ENCODE results near the gene AUTS2. TPM values are rescaled to one million over a fixed set of nuclear protein-coding genes. Genes with fewer than 3 reads are reported as not detected.
"Not testable (repeated sequence)": the region's sequence is repeated elsewhere in the genome, so short reads cannot be mapped to it uniquely, and the experiment has no call there.

The AUTS2 gene
- polyA plus RNA-seq, 5 donors: 85.0 to 114 (median 97.6) TPM

DNA sequence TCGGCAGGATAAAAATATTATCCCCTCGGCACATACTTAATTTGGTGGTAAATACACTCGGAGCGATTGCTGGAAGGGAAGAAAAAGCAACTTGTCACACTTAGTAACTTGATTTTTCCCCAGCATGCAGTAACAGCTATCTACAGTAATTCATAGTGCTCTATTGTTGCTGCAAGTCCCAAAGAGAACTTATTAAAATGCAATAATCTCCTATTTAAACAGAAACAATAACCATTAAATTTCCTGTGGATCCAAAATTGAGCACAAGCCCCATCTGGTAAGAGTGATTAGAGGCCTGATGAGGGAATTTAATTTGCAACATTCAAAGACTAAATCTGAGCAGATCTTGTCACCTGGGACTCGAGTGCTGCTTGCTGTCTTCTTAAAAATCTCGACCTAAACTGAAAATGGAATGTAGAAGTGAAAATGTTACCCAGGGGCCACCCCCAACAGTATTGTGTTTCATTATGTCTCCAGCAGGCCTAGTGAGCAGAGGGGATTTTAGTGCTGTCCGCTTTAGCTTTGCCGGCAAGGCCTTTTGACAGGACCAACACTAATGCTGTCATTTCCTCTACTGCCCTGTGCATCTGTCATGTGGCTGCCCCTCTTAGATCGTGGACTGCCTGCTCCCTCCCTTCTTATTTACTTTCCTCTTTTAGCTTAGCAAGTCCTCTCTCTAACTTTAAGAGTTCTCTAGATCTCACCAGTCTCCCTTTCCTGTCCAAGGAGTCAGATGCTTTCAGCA is 639.7 kb downstream of the AUTS2 start:
- DNase-seq: peak; percentile 1 to 6

DNA sequence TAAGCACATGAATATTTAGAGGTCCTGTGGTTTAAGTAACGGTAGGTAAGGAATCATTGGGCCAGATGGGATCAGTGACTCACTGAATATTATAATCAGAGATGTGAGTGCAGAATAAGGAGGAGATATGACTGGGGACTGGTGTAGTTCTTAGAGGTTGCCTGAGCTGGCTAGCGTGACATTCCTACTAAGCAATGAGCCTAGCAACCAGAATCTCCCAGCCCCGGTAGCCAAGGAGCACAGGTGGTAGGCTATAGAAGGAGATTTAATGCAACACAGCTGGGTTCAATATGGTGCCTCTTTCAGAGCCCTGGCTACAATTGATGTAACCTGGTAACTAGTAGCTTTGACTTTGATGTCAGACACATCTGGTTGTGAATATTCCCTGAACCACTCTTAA is 641.6 kb downstream of the AUTS2 start:
- DNase-seq: no peak

DNA sequence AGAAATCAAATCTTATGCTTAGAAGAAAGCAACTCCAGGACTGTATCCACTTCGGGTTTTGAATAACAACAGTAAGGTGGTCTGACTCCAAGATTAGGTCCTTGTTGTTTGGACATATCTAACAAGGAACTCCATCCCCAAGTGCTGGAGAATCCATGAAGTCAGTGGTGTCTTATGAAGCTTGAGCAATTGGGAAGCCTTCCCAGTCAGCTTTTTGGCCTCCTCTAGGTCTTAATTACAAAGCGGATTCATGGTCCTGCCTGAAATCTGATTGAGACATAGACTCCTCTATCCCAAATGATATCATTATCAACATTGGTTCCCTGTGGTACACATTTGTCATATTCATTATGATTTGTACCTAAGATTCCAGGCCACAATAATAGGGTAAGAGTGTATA is 642.6 kb downstream of the AUTS2 start:
- DNase-seq: no peak

GRCh38 chr7:70241536-70242175 is 643.4 kb downstream of the AUTS2 start:
- no peak for DNase-seq

DNA sequence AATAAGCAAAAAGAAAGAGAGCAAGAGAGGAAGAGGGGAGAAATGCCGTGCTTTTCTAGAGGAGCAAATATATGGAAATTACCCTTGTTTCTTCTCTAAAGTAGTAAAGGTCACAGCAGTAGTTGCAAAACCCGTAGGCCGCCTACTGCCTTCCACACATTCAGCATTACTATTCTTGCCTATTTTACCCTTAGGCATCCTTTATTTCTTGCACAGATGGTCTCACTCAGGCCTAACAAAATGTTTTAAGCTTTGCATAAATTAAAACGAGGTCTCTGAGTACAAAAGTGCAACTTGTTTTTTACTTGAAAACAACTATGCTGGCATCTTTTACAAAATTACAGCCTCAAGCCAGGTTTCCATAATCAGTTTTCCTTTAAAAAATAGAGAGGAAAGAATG is 644.6 kb downstream of the AUTS2 start:
- DNase-seq: no peak

DNA sequence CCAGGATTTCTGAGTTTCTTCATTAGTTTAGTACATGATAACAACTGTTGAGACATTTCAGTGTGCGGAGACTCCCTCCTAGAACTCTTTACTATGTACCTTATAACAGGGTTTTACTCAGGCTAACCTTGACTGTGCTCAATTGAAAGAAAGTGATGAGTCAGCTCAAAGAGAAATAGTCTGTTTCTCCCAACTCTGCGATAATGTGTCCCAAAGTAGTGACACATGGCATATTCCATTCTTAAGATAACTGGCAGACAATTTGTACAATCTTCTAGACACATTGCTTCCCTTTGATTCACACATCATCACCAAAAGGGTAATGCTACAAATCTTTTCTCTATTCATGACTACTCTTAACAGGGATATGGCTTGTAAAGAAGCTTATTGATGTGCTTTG is 645.2 kb downstream of the AUTS2 start:
- DNase-seq: no peak

- DNase-seq: no peak
Observed at GRCh38 chr7:70257921-70258320, 659.6 kb downstream of the AUTS2 start.

DNA sequence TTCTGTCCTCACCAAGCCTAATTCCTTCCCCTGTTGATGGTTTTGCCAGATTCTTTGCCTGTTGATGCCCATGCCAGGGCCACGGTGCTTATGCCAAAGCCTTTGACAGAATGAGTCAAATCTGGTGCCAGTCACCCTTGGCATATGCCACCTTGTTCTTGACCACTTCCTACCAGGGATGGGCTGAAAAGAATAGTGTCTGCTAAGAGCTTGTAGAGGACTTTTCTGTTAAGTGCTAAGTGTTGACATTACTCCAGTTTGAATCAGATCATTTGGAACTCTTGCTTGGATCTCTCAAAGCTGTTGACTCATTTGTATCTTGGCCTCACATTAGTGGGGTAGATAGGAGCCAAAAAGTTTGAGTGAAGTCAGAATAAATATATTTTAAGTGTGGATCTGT is 661.2 kb downstream of the AUTS2 start:
- no peak for DNase-seq

DNA sequence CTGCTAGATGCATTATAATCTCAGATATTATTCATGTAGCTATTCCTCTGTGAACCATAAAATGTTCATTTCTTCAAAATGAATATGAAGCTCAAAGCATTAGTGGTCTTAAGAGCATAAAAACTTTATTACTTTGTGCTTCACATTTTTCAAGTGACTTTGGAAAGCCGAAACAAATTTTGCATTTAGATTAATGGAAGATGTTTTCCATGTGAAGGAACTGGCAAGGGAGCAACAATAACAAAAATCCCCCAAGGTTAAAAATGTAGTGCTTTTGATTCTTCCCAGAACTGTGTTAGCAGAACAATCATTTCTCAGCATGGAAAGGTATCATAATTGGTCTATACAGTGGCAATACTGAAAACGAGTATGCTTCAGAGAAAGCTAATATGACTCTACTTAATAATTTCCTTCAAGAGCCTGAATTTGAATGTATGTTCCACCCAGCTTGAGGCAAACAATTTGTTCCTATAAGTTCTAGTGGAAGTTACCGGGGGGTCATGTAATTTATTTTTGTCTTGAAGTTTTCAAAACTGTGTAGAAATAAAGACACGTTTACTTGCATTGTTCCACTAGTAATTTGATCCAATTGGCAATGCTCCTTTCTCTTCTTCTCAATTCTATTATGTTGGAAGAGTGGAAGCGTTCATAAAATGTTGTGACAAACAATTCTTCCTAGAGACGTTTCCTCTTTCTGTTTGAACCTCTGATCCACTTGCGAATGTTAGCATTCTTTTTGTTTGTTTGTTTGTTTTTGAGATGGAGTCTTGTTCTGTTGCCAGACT is 665.4 kb downstream of the AUTS2 start:
- no peak for DNase-seq

GRCh38 chr7:70266186-70266585 is 667.9 kb downstream of the AUTS2 start:
- DNase-seq: no peak

DNA sequence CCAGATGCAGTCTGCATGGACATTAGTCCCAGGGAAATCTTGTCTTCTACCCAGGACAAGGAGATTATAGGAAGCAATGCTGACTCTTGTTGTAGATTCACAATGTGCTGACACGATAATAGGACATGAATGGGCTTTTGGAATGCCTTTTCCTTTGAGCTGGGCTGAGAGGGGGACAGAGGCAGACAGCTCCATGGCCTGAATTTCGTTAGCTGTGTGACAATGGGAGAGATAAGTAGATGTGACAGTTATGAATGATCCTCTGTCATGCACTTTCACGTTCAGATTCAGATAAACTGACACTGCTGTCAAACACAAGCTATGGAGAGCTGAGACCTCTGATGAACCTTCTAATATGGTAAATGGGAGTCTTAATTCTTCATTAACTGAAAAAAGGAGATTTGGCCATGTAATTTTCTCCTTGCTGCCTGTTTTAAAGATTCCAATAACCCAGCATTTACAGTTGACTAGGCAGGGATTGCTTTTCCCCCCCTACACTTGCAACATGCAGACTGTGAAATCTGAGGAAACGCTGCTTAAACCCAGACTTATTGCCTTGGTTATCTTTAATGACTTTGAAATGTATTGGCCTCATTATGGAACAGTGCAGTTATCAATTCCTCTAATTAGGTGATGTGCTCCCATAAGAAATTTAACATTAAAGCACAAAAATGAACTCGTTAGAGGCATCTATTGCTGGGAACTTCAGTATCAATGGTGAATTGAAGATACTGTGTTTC is 669.3 kb downstream of the AUTS2 start:
- DNase-seq: no peak

GRCh38 chr7:70268179-70268578 is 669.9 kb downstream of the AUTS2 start:
- DNase-seq: no peak

DNA sequence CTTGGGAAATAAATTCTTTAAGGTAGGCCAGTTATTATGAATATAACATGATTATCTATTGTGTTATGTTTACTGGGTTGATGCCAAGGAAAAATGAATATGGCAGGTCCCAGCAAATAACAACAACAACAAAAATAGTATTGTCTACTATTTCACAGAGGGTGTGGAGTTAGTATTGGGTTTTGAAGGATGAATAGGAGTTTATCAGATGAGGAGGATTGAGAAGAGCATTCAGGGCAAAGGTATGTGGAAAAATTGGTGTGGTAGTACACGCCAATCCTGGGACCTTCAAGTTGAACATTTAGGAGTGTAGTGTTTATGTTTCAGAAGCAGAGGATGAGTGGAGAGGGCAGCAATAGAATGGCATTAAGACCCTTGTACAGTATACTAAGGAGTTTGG is 671.9 kb downstream of the AUTS2 start:
- no peak for DNase-seq

GRCh38 chr7:70271617-70272081 is 673.4 kb downstream of the AUTS2 start:
- DNase-seq: no peak

DNA sequence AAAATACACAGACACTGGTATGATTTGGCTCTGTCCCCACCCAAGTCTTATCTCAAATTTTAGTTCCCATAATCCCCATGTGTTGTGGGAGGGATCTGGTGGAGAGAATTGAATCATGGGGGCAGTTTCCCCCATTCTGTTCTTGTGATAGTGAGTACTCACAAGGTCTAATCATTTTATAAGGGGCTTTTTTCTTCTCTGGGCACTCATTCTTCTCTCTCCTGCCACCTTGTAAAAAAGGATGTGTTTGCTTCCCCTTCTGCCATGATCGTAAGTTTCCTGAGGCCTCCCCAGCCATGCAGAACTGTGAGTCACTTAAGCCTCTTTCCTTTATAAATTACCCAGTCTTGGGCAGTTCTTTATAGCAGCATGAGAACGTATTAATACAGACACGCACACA is 677.3 kb downstream of the AUTS2 start:
- not testable (repeated sequence) for DNase-seq

DNA sequence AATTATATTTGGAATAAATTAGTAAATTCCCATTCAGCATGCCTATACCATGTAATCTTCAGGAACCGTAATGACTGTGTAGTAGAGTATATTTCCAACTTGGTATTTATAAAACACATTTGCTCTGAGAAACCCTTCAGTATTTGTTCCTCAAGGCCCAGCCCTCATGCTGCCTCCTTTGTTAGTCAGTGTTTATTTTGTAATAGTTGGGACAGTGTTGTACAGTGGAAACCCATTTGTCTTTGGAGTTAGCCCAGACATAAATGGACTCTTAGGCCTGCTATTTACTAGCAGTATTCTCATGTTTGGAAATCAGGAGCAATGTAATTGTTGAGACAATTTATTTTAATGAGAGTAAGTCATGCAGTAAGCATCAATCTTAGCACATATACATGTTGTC is 686.9 kb downstream of the AUTS2 start:
- DNase-seq: no peak

GRCh38 chr7:70285854-70286253 is 687.6 kb downstream of the AUTS2 start:
- no peak for DNase-seq

DNA sequence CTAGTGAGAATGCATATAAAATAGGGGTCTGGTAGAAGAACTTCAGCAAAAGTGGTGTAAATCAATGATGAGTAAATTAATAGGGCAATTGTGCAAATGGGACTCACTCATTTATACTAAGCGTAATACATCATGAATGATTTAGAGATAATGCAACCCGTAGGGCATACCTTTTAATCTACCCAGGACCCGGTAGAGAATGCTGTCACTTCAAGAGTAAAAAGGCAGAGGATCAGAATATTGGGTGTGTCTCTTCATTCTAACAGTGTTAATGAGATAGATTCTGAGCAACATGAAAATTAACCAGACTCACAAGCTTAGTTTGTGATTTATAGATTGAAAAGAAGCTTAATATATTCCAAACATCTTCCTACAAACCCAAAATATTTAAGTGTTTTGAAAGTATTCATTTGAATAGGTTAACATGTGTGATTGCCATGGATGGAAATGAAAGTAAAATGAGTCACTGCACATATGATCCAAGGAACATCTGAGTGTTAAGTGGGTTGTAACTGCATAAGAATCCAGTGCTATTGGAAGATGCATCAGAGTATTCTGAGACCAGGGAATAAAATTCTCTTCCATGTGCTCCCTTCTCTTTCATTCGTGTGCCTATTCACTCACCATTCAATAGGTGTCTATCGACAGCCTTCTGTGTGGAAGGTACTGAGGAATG is 690.6 kb downstream of the AUTS2 start:
- DNase-seq: no peak

DNA sequence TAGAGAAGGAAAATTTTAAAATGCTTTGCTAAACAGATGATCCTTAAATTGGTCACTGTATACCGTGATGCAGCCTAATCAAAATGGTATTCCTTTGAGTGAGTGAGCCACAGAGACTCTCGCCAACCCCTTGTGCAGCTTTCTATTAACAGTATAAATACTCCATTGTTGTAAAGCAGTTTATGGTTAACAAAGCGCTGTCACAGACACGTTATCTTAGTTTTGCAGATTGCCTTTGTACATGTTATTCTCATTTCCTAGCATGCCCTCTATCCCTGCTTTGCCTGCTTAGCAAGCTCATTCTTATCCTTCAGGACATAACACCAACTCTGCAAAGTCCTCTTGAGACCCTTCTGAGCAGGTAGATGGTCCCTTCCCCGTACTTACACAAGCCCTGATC is 694.4 kb downstream of the AUTS2 start:
- DNase-seq: no peak

DNA sequence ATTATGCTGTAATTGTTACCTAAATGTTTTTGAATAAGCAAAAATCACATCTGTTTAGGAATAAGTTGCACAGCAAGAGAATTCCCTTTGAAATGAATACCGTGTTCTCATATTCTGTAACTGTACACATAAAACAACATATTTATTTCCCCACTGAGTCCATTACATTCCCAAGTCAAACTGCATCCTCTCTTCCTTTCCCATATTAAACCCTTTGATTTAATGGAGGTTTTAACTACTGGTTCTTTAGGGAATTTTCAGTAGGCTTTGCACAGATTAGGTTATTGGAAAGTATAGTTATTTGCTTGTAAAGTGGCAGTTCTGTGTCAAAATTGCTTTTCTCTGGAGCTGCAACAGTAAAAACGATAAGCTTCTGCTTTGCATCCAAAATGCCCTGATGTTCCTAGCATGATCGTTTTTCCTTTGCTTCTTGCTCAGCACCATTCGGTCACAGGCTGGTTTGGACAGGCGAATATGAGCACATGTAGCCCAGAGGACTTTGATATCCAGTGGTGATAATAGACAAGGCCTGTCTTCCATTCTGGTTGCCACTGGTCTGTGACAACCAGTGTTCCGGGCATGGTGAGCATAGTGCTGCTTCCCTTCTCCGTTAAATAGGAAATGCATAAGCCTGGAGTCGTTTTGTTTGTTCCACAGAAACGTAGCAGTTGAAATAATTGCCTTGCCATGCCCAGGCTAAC is 696.1 kb downstream of the AUTS2 start:
- DNase-seq: no peak
